ENCODE measurements around the gene CTSD.
"Not testable (repeated sequence)": the region's sequence is repeated elsewhere in the genome, so short reads cannot be mapped to it uniquely, and the experiment has no call there.

Gene CTSD

DNA sequence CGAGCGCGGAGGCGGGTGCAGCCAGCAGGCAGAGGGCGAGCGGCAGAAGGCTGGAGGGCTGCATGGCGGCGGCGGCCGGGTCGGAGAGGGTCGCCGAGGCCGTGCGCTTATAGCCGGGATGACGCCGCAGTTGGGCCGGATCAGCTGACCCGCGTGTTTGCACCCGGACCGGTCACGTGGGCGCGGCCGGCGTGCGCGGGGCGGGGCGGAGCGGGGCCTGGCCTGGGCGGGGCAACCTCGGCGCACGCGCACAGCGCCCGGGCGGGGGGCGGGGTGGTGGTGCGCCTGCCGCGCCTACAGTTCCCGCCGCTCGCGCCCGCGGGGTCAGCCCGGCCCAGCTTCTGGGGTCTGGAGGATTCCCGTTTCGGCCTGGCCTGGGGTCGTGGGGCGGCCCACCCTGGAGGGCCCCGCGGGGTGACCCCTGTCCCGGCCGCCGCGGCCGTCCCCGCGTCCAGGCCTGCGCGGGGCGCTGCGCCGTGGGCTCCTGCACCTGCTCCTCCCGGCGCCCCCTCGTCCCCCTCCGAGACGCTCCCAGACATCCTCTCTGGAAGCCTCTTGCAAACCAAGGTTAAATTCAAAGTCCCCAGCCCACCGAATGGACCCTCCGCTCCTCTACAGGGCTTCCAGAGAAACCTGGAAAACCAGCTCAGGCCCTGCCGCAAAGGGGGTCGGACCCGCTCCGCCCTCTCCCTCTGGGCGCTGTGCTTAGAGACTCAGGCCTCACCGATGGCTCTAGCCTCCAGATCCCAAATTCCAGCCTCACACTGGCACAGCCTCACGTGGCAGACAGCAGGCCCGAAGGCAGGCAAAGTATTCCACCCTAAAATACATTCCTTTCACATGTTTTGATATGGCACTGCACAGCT, at the start of gene CTSD:
Gene CTSD, minus strand, starts transcription at position 132 of the 866 bp plus-strand sequence. Its CDS starts 68 bp downstream, at position 64.
- Mint-ChIP-seq H3K9me3 (no peaks in the 10 kb centered on the region), H3K4me3 (peak within 1 kb of the TSS; percentile 98), H3K27me3 (no peaks in the 10 kb centered on the region), H3K4me1 (peaks cover 37% of the 10 kb centered on the region), H3K36me3 (peaks cover 5% of the 10 kb centered on the region), H3K27ac (peak within 1 kb of the TSS; percentile 88)
- peak; percentile 89 for ATAC-seq

DNA sequence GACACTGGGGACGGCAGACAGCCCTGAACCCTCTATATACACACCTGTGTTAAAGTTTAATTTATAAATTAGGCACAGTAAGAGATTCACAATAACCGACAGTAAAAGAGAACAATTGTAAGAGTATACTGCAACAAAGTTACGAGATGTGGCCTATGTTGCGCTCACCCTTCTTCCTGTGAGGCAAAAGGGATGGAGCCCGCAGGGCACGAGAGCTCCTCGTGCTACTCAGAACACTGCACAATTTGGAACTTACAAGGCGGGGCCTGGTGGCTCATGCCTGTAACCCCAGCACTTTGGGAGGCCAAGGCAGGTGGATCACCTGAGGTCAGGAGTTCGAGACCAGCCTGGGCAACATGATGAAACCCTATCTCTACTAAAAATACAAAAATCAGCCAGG, 49.6 kb upstream of the CTSD start:
- ATAC-seq, H3K27ac Mint-ChIP-seq, H3K4me3 Mint-ChIP-seq, H3K36me3 Mint-ChIP-seq, H3K4me1 Mint-ChIP-seq, H3K9me3 Mint-ChIP-seq: not testable (repeated sequence)
- peaks cover 39% of the 10 kb centered on the region for H3K27me3 Mint-ChIP-seq

DNA sequence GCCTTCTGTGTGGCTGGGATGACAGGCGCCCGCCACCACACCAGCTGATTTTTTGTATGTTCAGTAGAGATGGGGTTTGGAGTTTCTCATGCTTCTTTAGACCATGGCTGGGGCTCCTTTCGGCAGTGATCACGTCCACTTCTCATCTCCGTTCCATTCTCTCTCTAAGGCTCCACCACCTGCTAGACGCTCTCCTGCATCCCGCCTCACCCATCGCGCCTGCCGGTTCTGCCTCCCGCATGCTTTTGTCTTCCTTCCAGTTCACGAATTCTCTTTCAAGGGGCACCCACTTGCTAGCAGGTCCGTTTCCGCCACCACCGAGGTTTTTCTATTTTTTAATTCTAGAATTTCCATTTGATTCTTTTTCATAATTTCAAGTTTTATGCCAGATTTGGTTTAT, 49.1 kb upstream of the CTSD start:
- H3K27ac Mint-ChIP-seq, result no peak overlapping the region
- peaks cover 39% of the 10 kb centered on the region for H3K27me3 Mint-ChIP-seq
- no peaks in the 10 kb centered on the region for H3K4me1 Mint-ChIP-seq
- peaks cover 6% of the 10 kb centered on the region for H3K36me3 Mint-ChIP-seq
- no peak overlapping the region for H3K4me3 Mint-ChIP-seq
- ATAC-seq, result no peak
- H3K9me3 Mint-ChIP-seq, result peaks cover 4% of the 10 kb centered on the region

DNA sequence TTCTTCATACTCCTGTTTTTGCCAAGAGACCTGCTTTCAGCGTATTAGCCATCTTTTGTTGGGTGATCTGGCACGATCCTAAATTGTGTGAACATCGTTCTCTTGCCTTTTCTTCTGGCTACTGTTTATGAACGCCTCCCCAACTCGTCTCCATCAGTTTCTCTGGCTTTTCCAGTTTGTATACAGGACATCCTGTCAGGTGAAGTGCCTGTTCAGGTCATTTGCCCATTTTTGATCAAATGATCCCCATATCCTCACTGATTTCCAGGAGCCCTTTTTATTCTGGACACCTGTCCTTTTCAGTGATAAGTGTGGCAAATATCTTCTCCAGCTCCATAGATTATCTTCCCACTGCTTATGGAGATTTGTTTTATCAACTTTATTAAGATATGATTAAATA, 48.5 kb upstream of the CTSD start:
- Mint-ChIP-seq H3K9me3 (peaks cover 4% of the 10 kb centered on the region), H3K36me3 (peaks cover 6% of the 10 kb centered on the region), H3K27ac (no peak overlapping the region), H3K27me3 (peaks cover 39% of the 10 kb centered on the region), H3K4me1 (no peaks in the 10 kb centered on the region), H3K4me3 (no peak overlapping the region)
- ATAC-seq, result no peak

DNA sequence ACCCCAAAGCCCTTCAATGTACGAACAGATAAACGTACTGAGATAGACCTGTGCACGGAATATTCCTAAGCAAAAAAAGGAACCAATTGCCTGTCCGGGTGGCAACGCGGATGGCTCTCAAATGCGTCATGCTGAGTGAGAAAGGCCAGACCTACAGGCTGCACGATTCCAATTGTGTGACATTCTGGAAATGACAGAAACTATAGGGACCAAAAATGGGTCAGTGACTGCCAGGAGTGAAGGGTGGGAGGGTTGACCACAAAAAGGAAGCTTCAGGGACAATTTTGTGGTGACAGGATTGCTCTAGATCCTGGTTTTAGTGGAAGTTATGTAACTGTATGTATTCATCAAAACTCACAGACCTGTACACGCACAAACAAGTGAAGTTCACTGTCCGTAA, 47.0 kb upstream of the CTSD start:
- no peaks in the 10 kb centered on the region for H3K4me1 Mint-ChIP-seq
- H3K27ac Mint-ChIP-seq, result no peak overlapping the region
- H3K9me3 Mint-ChIP-seq, result peaks cover 4% of the 10 kb centered on the region
- no peak overlapping the region for H3K4me3 Mint-ChIP-seq
- ATAC-seq, result no peak
- peaks cover 39% of the 10 kb centered on the region for H3K27me3 Mint-ChIP-seq
- peaks cover 6% of the 10 kb centered on the region for H3K36me3 Mint-ChIP-seq

DNA sequence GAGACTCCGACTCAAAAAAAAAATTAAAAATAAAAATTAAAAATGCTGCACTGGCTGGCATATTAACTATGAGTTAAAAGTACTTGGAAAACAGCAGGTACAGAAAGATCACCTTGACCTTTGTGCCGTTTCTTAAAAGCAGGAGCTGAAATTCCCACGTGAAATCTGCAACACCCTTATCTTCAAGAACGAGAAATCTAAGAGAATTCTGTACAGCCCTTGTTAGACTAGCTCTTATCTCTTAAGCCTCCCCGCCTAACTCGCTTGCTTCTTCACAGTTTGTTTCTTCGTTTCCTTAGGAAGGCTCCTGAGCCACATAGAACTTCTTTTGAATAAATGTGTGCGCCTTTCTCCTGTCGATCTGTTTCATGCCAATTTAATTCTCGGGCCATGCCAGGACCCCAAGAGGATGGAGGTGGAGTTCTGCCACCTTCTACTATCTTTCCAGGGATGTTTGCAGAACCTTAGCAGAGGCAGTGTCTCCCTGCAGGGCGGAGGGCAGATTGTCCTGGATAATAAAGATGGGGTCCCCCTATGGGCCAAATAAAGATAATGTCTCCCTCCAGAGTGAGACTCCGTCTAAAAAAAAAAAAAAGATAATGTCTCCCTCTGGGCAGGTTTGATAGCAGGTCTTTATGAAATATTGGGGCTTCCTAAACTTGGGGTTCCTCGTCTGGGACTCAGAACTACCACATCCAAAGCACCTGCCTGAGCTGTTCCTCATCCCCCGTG, 43.7 kb upstream of the CTSD start:
- Mint-ChIP-seq H3K4me3 (no peak overlapping the region), H3K27me3 (peaks cover 48% of the 10 kb centered on the region), H3K9me3 (no peaks in the 10 kb centered on the region), H3K4me1 (no peaks in the 10 kb centered on the region), H3K36me3 (no peaks in the 10 kb centered on the region), H3K27ac (no peak overlapping the region)
- no peak for ATAC-seq

DNA sequence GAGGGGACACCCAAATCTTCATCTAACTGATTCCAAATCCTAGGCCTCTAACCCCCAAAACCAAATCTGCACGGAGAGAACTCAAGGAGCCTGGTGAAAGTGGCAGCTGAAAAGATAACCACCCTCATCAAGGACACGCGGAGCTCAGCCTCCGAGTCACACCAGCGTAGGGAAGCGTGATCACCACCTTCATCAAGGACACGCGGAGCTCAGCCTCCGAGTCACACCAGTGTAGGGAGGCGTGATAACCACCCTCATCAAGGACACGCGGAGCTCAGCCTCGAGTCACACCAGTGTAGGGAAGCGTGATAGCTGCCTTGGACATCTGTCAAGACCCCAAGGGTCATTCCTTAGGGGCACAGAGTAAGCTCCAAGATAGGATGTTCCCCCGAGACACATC, 41.8 kb upstream of the CTSD start:
- Mint-ChIP-seq H3K9me3 (no peaks in the 10 kb centered on the region), H3K4me1 (no peaks in the 10 kb centered on the region), H3K36me3 (no peaks in the 10 kb centered on the region), H3K27me3 (peaks cover 57% of the 10 kb centered on the region), H3K27ac (no peak overlapping the region), H3K4me3 (no peak overlapping the region)
- no peak for ATAC-seq

DNA sequence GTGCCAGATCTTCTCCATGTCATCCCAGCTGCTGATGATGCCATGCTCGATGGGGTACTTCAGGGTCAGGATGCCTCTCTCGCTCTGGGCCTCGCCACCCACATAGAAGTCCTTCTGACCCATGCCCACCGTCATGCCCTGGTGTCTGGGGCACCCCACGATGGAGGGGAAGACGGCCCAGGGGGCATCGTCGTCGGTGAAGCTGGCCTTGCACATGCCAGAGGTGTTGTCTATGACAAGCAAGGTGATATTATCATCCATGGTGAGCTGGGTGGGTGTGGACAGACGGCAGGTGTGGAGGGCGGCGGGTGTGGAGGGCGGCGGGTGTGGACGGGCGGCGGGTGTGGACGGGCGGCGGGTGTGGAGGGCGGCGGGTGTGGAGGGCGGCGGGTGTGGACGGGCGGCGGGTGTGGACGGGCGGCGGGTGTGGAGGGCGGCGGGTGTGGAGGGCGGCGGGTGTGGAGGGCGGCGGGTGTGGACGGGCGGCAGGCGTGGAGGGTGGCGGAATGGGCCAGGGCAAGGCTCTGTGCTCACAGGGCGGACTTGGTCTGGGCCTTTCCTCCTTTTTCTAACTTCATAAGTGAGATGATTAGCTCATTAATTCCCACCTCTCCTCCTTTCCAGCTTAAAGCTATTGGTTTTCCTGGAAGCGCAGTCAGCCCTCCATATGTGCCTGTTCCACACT, 40.2 kb upstream of the CTSD start:
- not testable (repeated sequence) for ATAC-seq, H3K9me3 Mint-ChIP-seq, H3K4me1 Mint-ChIP-seq, H3K4me3 Mint-ChIP-seq, H3K36me3 Mint-ChIP-seq, H3K27ac Mint-ChIP-seq
- H3K27me3 Mint-ChIP-seq, result peaks cover 47% of the 10 kb centered on the region

DNA sequence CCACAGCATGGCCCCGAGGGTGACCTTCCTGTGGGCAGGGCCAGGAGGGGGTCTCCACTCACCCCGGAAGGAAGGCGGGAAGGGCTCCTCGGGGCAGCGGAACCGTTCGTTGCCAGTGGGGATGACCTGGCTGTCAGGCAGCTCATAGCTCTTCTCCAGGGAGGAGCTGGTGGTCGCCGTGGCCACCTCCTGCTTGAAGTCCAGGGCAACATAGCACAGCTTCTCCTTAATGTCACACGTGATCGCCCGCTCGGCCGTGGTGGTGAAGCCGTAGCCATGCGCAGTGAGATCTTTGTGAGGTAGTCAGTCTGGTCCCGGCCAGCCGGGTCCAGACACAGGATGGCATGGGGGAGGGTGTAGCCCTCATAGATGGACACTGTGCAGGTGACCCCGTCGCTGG, 39.5 kb upstream of the CTSD start:
- Mint-ChIP-seq H3K4me1 (no peaks in the 10 kb centered on the region), H3K36me3 (no peaks in the 10 kb centered on the region), H3K9me3 (no peaks in the 10 kb centered on the region), H3K27ac (no peak overlapping the region), H3K27me3 (peaks cover 53% of the 10 kb centered on the region), H3K4me3 (no peak overlapping the region)
- no peak for ATAC-seq

DNA sequence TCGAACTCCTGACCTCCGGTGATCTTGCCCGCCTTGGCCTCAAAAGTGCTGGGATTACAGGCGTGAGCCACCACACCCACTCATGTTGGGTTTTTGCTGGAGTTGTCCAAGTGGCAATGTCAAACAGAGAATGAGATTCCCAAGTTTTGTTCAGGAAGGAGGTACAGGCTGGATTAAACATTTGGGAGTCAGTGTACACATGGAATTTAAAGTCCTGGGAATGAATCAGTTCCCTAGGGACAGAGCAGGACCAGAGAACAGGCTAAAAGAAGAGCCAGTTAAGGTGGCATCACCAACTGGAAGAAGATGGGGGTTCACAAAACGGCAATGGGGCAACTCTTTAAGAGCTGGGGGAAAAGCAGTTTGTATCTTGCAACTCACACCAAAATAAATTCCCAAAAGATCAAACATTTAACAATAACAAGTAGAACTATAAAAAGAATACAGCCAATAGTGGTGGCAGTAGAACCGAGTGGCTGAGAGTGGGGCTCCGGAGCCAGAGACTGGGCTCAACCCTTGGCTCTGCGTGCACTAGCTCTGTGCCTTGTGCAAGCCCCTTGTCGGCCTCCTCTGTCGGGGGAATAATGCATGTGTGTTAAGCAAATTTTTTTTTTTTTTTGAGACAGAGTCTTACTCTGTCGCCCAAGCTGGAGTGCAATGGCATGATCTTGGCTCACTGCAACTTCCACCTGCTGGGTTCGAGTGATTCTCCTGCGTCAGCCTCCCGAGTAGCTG, 33.8 kb upstream of the CTSD start:
- Mint-ChIP-seq H3K27ac (no peak overlapping the region), H3K27me3 (peaks cover 73% of the 10 kb centered on the region), H3K4me3 (no peak overlapping the region), H3K36me3 (no peaks in the 10 kb centered on the region), H3K4me1 (peaks cover 3% of the 10 kb centered on the region), H3K9me3 (peaks cover under 1% of the 10 kb centered on the region)
- ATAC-seq, result no peak

DNA sequence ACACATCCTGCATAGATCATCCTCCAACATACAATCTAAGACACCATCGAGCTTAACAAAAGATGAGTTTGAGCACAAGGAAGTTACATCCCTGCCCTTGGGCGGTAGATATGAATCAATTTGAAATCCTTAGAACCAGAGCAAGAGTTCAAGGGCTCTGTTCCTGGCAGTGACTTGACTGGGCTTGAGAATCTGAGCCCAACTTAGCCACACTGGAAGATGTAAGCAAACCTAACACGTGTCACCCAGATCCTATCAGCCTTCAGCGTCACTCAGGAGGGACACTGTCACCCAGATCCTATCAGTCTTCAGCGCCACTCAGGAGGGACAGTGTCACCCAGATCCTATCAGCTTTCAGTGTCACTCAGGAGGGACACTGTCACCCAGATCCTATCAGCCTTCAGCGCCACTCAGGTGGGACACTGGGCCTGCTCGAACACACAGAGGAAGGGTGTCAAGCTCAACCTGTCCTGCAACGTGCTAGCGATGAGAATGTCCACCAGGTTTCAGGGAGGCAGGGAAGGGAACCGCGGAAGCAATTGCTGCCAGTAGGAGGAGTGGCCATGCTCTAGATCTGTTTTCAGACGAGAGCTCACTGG, 32.8 kb upstream of the CTSD start:
- Mint-ChIP-seq H3K4me1 (peaks cover 5% of the 10 kb centered on the region), H3K4me3 (no peak overlapping the region), H3K27me3 (peaks cover 70% of the 10 kb centered on the region), H3K9me3 (peaks cover 2% of the 10 kb centered on the region), H3K36me3 (no peaks in the 10 kb centered on the region), H3K27ac (no peak overlapping the region)
- no peak for ATAC-seq

DNA sequence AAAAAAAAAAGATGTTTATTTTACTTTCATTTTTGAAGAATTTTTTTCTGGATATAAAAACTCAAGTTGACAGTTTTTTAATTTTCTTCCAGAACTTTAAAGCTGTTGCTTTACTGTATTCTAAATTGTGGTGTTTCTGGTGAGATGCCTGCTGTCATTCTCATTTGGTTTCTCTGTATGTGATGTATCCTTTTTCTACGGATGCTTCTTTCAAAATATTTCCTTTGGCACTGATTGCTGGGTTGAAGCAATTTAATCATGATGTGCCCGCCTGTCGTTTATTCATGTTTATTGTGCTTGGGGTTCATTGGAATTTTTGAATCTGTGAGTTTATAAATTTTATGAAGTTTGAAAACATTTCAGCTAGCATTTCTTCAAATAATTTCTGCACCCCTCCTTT, 29.4 kb upstream of the CTSD start:
- H3K4me3 Mint-ChIP-seq, result no peak overlapping the region
- peaks cover 2% of the 10 kb centered on the region for H3K9me3 Mint-ChIP-seq
- H3K27me3 Mint-ChIP-seq, result peaks cover 52% of the 10 kb centered on the region
- H3K36me3 Mint-ChIP-seq, result no peaks in the 10 kb centered on the region
- peaks cover 5% of the 10 kb centered on the region for H3K4me1 Mint-ChIP-seq
- ATAC-seq, result no peak
- no peak overlapping the region for H3K27ac Mint-ChIP-seq

DNA sequence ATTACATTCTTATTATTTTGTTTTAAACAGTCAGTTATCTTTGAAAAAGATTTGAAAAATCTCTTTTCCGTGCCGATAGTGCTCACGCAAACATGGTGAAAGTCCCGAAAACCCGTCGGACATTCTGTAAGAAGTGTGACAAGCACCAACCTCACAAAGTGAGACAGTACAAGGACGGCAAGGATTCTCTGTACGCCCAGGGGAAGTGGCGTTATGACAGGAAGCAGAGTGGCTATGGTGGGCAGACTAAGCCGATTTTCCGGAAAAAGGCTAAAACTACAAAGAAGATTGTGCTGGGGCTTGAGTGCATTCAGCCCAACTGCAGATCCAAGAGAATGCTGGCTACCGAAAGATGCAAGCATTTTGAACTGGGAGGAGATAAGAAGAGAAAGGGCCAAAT, 28.7 kb upstream of the CTSD start:
- Mint-ChIP-seq H3K36me3 (no peaks in the 10 kb centered on the region), H3K4me3 (no peak overlapping the region), H3K27ac (no peak overlapping the region), H3K9me3 (peaks cover 2% of the 10 kb centered on the region), H3K27me3 (peaks cover 48% of the 10 kb centered on the region), H3K4me1 (peaks cover 5% of the 10 kb centered on the region)
- no peak for ATAC-seq

DNA sequence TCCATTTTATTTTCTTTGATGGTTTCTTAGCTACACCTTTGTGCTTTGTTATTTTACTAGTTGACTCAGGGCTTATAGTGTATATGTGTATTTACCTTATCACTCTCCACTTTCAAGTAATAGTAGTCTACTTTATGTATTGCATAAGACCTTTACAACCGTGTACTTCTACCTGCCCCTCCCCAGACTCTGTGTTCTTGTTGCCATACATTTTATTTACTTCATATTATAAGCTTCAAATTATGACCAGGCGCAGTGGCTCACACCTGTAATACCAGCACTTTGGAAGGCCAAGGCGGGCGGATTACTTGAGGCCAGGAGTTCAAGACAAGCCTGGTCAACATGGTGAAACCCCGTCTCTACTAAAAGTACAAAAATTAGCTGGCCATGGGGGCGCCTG, 28.2 kb upstream of the CTSD start:
- H3K4me1 Mint-ChIP-seq, result peaks cover 5% of the 10 kb centered on the region
- peaks cover 2% of the 10 kb centered on the region for H3K9me3 Mint-ChIP-seq
- no peak overlapping the region for H3K4me3 Mint-ChIP-seq
- peaks cover 42% of the 10 kb centered on the region for H3K27me3 Mint-ChIP-seq
- H3K27ac Mint-ChIP-seq, result no peak overlapping the region
- H3K36me3 Mint-ChIP-seq, result no peaks in the 10 kb centered on the region
- ATAC-seq, result no peak

DNA sequence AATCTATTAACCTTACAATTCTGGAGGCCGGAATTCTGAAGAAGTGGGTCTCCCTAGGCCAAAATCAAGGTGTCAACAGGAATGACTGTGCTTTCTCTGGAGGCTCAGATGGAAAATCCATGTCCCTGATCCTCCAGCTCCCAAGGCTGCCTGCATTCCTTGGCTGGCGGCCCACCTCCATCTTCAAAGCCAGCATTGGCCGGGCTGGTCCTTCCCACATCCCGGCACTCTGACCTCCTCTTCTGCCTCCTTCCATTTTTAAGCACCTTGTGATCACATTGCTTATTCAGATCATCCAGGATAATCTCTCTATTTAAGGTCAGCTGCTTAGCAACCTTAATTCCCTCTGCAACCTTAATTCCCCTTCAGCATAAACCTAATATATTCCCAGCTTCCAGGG, 22.7 kb upstream of the CTSD start:
- no peaks in the 10 kb centered on the region for H3K9me3 Mint-ChIP-seq
- no peak overlapping the region for H3K4me3 Mint-ChIP-seq
- H3K36me3 Mint-ChIP-seq, result no peaks in the 10 kb centered on the region
- no peak for ATAC-seq
- H3K4me1 Mint-ChIP-seq, result peaks cover 13% of the 10 kb centered on the region
- H3K27me3 Mint-ChIP-seq, result no peaks in the 10 kb centered on the region
- H3K27ac Mint-ChIP-seq, result no peak overlapping the region

Measured in stimulated activated memory B cell treated with anti-CD40 and anti-IgM and Interleukin-4, amounts not matched to agents 10 μg/mL and 1 μg/mL and 100 μg/mL, for 72 hours (primary cell).